CD14-positive monocyte (primary cell): ENCODE data around the gene TEX19. TPM values are rescaled to one million over a fixed set of nuclear protein-coding genes. Genes with fewer than 3 reads are reported as not detected.
A peak's percentile ranks its signal among the peaks of the same experiment; 100 is the strongest.

Source experiments
- DNase-seq, 3 donors: peaks; one replicate each; pipeline ENCODE4 v3.0.0-alpha.2; 2011 to 2022
- H2AFZ ChIP-seq: 2 replicates; pipeline ENCODE4 v1.6.0; 2012; ENCODE audit warnings: mild to moderate bottlenecking, low read depth, low read length, inconsistent platforms; ENCODE audit not compliant: insufficient read depth, poor library complexity, severe bottlenecking
- H3K27ac ChIP-seq, 2 donors: 1 replicate in 1 of 2; 2 replicates in 1 of 2; pipeline ENCODE4 v1.5.1; 2012 to 2013; ENCODE audit warnings: low read length in 2 of 2, control low read depth in 1 of 2, inconsistent platforms in 1 of 2, low read depth in 1 of 2, mild to moderate bottlenecking in 1 of 2
- H3K27me3 ChIP-seq, 2 donors: one replicate each; pipeline versions ENCODE4 v1.6.0 to v1.6.1; 2011 to 2013; ENCODE audit warnings: low read length in 2 of 2; ENCODE audit not compliant: control insufficient read depth in 2 of 2, insufficient read depth in 2 of 2
- H3K36me3 ChIP-seq, 2 donors: replicated peaks in 1 of 2; 1 replicate in 1 of 2; 2 replicates in 1 of 2; pipeline versions ENCODE4 v1.5.1 to v1.6.1; 2012 to 2013; ENCODE audit warnings: low read length in 2 of 2, control low read depth in 1 of 2, inconsistent platforms in 1 of 2, mild to moderate bottlenecking in 1 of 2; ENCODE audit not compliant: insufficient read depth in 2 of 2, control insufficient read depth in 1 of 2
- H3K4me1 ChIP-seq, 2 donors: 1 replicate in 1 of 2; 2 replicates in 1 of 2; pipeline versions ENCODE4 v1.5.1 to v1.6.1; 2012 to 2013; ENCODE audit warnings: low read length in 2 of 2, control low read depth in 1 of 2, inconsistent platforms in 1 of 2, mild to moderate bottlenecking in 1 of 2, moderate library complexity in 1 of 2; ENCODE audit not compliant: insufficient read depth in 2 of 2, control insufficient read depth in 1 of 2
- H3K4me2 ChIP-seq: replicated peaks from 2 replicates; pipeline ENCODE3; 2012; ENCODE audit warnings: low read length, moderate library complexity, mild to moderate bottlenecking; ENCODE audit not compliant: poor library complexity, severe bottlenecking; ENCODE audit errors: extremely low read depth
- H3K4me3 ChIP-seq, 3 experiments: fragments of 200-600 bp in 1 of 3; sonication (generic) in 1 of 3; replicated peaks in 1 of 3; 1 replicate in 2 of 3; 2 replicates in 1 of 3; pipeline ENCODE4 v1.5.1; 2011 to 2013; ENCODE audit warnings: low read length in 3 of 3, mild to moderate bottlenecking in 3 of 3, control low read depth in 2 of 3, low read depth in 2 of 3, inconsistent platforms in 1 of 3, moderate library complexity in 1 of 3
- H3K79me2 ChIP-seq: 2 replicates; pipeline ENCODE4 v1.6.0; 2012; ENCODE audit warnings: mild to moderate bottlenecking, control low read depth, inconsistent platforms, low read length, moderate library complexity; ENCODE audit not compliant: insufficient read depth
- H3K9ac ChIP-seq: 2 replicates; pipeline ENCODE4 v1.6.0; 2017; ENCODE audit warnings: low read length, mild to moderate bottlenecking; ENCODE audit not compliant: insufficient read depth, poor library complexity, severe bottlenecking
- H3K9me3 ChIP-seq, 2 donors: replicated peaks in 1 of 2; 1 replicate in 1 of 2; 2 replicates in 1 of 2; pipeline versions ENCODE4 v1.5.1 to v1.6.1; 2012 to 2013; ENCODE audit warnings: low read length in 2 of 2, control low read depth in 1 of 2; ENCODE audit not compliant: control insufficient read depth in 1 of 2, insufficient read depth in 1 of 2
- H4K20me1 ChIP-seq: 2 replicates; pipeline ENCODE4 v1.6.0; 2012; ENCODE audit warnings: mild to moderate bottlenecking, low read length, control low read depth, moderate library complexity; ENCODE audit not compliant: insufficient read depth
- H3K27ac Mint-ChIP-seq, 7 donors: one replicate each; pipeline ENCODE4 v1.8.0; 2020; ENCODE audit warnings: mild to moderate bottlenecking in 7 of 7, mixed read lengths in 7 of 7, moderate library complexity in 6 of 7, inconsistent platforms in 2 of 7
- H3K27me3 Mint-ChIP-seq, 3 donors: one replicate each; pipeline ENCODE4 v1.8.0; 2021 to 2022; ENCODE audit warnings: low read depth in 3 of 3, mild to moderate bottlenecking in 3 of 3, mixed read lengths in 3 of 3, moderate library complexity in 3 of 3, inconsistent platforms in 1 of 3
- H3K36me3 Mint-ChIP-seq, 2 donors: one replicate each; pipeline ENCODE4 v1.8.0; 2020; ENCODE audit warnings: mixed read lengths in 2 of 2, inconsistent platforms in 1 of 2, mild to moderate bottlenecking in 1 of 2
- H3K4me1 Mint-ChIP-seq: one replicate; pipeline ENCODE4 v1.8.0; 2020; ENCODE audit warnings: mild to moderate bottlenecking, mixed read lengths
- H3K4me3 Mint-ChIP-seq, 2 donors: one replicate each; pipeline ENCODE4 v1.8.0; 2020; ENCODE audit warnings: mild to moderate bottlenecking in 2 of 2, mixed read lengths in 2 of 2, moderate library complexity in 1 of 2
- H3K9me3 Mint-ChIP-seq, 7 donors: one replicate each; pipeline ENCODE4 v1.8.0; 2020 to 2022; ENCODE audit warnings: mixed read lengths in 7 of 7, mild to moderate bottlenecking in 6 of 7, moderate library complexity in 6 of 7, inconsistent platforms in 2 of 7
- WGBS: methylation state at CpG from one replicate; pipeline ENCODE4 v1.1.5; 2013; ENCODE audit warnings: missing lambda C conversion rate; ENCODE audit not compliant: insufficient coverage; 5-methylcytosine and 5-hydroxymethylcytosine counted together
- intact Hi-C, 2 donors: fragments of 100-400 bp; cut with micrococcal nuclease; formaldehyde crosslinking; loops; one replicate each; pipeline versions ENCODE4 v1.15.0 to v1.15.1; 2023
- polyA plus RNA-seq, 3 donors: library from polyadenylated mRNA; depleted of rRNA in 1 of 3; unstranded in 2 of 3; stranded (reverse) in 1 of 3; fragments of 300-500 nt in 2 of 3; fragments of >200 nt in 1 of 3; fragmentation: Illumina TruSeq in 2 of 3; gene quantifications; 1 replicate in 2 of 3; 2 replicates in 1 of 3; pipeline ENCODE4 v1.2.3, GENCODE V29; 2012 to 2021
- TF ChIP-seq, protein P1 (sequence below): fragments of 200-600 bp; IDR thresholded peaks from one replicate; pipeline ENCODE4 v1.8.0; 2022; ENCODE audit warnings: antibody characterized with exemption, mild to moderate bottlenecking

Gene TEX19
- polyA plus RNA-seq, 3 donors = not detected

- no peaks in the 10 kb centered on the region for H4K20me1 ChIP-seq
- H3K4me1 ChIP-seq = peaks cover 3 to 4% of the 10 kb centered on the region in 2 donors
- no peak overlapping the region for H3K4me3 Mint-ChIP-seq
- no peak overlapping the region for H3K4me2 ChIP-seq
- TF ChIP-seq, protein P1, sequence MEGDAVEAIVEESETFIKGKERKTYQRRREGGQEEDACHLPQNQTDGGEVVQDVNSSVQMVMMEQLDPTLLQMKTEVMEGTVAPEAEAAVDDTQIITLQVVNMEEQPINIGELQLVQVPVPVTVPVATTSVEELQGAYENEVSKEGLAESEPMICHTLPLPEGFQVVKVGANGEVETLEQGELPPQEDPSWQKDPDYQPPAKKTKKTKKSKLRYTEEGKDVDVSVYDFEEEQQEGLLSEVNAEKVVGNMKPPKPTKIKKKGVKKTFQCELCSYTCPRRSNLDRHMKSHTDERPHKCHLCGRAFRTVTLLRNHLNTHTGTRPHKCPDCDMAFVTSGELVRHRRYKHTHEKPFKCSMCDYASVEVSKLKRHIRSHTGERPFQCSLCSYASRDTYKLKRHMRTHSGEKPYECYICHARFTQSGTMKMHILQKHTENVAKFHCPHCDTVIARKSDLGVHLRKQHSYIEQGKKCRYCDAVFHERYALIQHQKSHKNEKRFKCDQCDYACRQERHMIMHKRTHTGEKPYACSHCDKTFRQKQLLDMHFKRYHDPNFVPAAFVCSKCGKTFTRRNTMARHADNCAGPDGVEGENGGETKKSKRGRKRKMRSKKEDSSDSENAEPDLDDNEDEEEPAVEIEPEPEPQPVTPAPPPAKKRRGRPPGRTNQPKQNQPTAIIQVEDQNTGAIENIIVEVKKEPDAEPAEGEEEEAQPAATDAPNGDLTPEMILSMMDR = no peak
- H3K9me3 Mint-ChIP-seq = peaks cover 0 to 6% (median 0%) of the 10 kb centered on the region in 7 donors
- peaks cover 1 to 10% (median 3%) of the 10 kb centered on the region in 3 donors for H3K27me3 Mint-ChIP-seq
- H3K27me3 ChIP-seq = no peaks in the 10 kb centered on the region
- H3K9me3 ChIP-seq = no peaks in the 10 kb centered on the region
- H3K79me2 ChIP-seq = no peaks in the 10 kb centered on the region
- H2AFZ ChIP-seq = no peak overlapping the region
- no peak overlapping the region for H3K9ac ChIP-seq
- no peak overlapping the region for H3K27ac ChIP-seq
- peak overlapping the region in 1 of 7 donors; percentile 68 for H3K27ac Mint-ChIP-seq
- no peak for DNase-seq
- intact Hi-C loops = no loop called here
- no peak overlapping the region for H3K4me3 ChIP-seq
- peaks cover 29 to 50% of the 10 kb centered on the region in 2 donors for H3K36me3 Mint-ChIP-seq
- WGBS = 93% methylated on average over 5 of the region's 12 CpGs
- H3K4me1 Mint-ChIP-seq = peaks cover 3% of the 10 kb centered on the region
- H3K36me3 ChIP-seq = peaks cover 0 to 20% of the 10 kb centered on the region in 2 donors
These were observed 35.2 kb downstream of the TEX19 start for GRCh38 chr17:82394278-82394677.

DNA sequence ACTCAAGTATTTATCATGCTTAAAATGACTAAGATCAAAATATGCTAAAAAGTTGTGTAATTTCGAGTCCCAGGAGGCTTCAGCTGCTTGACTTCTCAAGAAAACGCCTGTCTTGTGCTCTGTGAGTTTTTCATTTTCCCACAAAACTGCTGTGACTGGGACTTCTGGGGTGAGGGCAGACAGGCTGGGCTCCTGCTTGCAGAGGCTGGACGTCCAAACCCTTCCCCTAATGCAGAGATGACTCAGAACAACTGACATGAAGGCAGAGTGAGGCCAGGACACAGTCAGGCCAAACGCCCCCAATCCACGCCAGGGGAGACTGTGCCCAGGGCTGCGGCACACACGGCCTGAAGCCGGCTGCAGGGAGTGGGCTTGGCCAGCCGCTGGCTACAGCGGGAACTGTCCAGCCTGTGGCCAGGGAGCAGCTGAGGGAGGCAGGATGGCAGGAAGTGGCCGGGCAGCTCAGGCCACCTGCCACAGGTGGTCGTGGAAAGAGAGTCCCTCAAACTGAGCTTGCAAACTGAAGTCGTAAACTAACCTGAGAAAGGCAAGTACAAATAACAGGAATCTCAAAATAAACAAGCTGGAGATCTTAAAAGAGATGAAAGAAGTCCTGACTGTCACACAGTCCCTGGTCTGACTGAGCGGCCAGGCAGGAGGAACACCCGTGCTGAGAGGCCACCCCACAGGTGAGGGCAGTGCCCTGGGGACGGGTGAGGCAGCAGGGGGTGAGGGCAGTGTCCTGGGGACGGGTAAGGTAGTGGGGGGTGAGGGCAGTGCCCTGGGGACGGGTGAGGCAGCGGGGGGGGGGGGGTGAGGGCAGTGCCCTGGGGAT is 37.8 kb downstream of the TEX19 start:
- no peaks in the 10 kb centered on the region for H4K20me1 ChIP-seq
- H3K9me3 Mint-ChIP-seq = no peaks in the 10 kb centered on the region
- H3K9ac ChIP-seq = no peak overlapping the region
- H3K27me3 Mint-ChIP-seq = peaks cover 1 to 6% (median 6%) of the 10 kb centered on the region in 3 donors
- peaks cover 26% of the 10 kb centered on the region for H3K4me1 Mint-ChIP-seq
- H3K36me3 ChIP-seq = peaks cover 0 to 17% of the 10 kb centered on the region in 2 donors
- H3K4me3 ChIP-seq = no peak overlapping the region
- H3K4me2 ChIP-seq = no peak overlapping the region
- 93% methylated on average over 10 of the region's 19 CpGs for WGBS
- H3K9me3 ChIP-seq = no peaks in the 10 kb centered on the region
- H2AFZ ChIP-seq = no peak overlapping the region
- no peaks in the 10 kb centered on the region for H3K27me3 ChIP-seq
- intact Hi-C loops = no loop called here
- H3K27ac ChIP-seq = no peak overlapping the region
- DNase-seq = no peak
- H3K36me3 Mint-ChIP-seq = peaks cover 30 to 50% of the 10 kb centered on the region in 2 donors
- H3K4me3 Mint-ChIP-seq = no peak overlapping the region
- TF ChIP-seq, protein P1 = no peak
- no peaks in the 10 kb centered on the region for H3K79me2 ChIP-seq
- no peak overlapping the region for H3K27ac Mint-ChIP-seq
- peaks cover 28 to 30% of the 10 kb centered on the region in 2 donors for H3K4me1 ChIP-seq
